ENCODE measurements around the gene C3orf22.

GRCh38 chr3:126573492-126574117 lies 14.9 kb upstream of the C3orf22 start:
- TF ChIP-seq CTCF (conservative IDR thresholded peaks at IDR 0.05; ENCODE audit: low read length) (no peak), EZH2phosphoT487 (IDR thresholded peaks at IDR 0.05; ENCODE audit: borderline replicate concordance) (no peak)

Measured in Loucy (cell line).